GM23338 (cell line): ENCODE results near the gene EEF1A1.

Source experiments
- EZH2 ChIP-seq: fragments of 200-600 bp; sonication (generic); IDR thresholded peaks from one replicate; pipeline ENCODE4 v1.8.0; 2017; ENCODE audit warnings: antibody characterized with exemption, mild to moderate bottlenecking, low read depth; ENCODE audit not compliant: unreplicated experiment
- POLR2AphosphoS5 ChIP-seq: IDR thresholded peaks from 2 replicates; pipeline ENCODE4 v1.6.1; 2016; ENCODE audit warnings: antibody characterized with exemption, low read depth
- TF ChIP-seq, protein P1 (sequence below): IDR thresholded peaks from one replicate; pipeline ENCODE4 v1.6.1; 2018; ENCODE audit warnings: antibody characterized with exemption; ENCODE audit not compliant: unreplicated experiment
- TF ChIP-seq, protein P2 (sequence below), 2 experiments: fragments of 200-600 bp in 1 of 2; sonication (generic) in 1 of 2; conservative IDR thresholded peaks; 2 replicates each; pipeline versions ENCODE4 v1.5.1 to v1.6.1; 2016 to 2017; ENCODE audit warnings: antibody characterized with exemption in 2 of 2, low read depth in 2 of 2, mild to moderate bottlenecking in 2 of 2, moderate library complexity in 1 of 2

DNA sequence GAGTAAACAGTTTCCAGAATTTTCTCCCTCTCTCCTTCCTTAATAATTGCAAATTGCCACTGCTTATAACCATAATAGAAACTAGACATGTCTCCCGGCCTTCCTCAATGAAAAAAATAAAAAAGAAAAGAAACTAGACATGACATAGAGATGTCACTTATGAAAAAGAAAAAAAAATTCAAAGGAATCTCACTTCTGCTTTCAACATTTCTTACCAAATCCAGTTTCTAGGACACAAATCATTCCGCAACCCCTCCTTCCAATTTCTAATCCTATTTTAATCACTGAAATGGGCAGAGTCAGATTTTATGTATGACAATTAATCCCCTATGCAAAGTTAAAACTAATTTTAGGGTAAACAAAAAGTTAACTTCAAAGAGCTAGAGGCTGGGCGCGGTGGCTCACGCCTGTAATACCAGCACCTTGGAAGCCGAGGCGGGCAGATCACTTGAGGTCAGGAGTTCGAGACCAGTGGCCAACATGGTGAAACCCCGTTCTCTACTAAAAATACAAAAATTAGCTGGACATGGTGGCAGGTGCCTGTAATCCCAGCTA, 40.1 kb upstream of the EEF1A1 start:
- TF ChIP-seq, protein P1, sequence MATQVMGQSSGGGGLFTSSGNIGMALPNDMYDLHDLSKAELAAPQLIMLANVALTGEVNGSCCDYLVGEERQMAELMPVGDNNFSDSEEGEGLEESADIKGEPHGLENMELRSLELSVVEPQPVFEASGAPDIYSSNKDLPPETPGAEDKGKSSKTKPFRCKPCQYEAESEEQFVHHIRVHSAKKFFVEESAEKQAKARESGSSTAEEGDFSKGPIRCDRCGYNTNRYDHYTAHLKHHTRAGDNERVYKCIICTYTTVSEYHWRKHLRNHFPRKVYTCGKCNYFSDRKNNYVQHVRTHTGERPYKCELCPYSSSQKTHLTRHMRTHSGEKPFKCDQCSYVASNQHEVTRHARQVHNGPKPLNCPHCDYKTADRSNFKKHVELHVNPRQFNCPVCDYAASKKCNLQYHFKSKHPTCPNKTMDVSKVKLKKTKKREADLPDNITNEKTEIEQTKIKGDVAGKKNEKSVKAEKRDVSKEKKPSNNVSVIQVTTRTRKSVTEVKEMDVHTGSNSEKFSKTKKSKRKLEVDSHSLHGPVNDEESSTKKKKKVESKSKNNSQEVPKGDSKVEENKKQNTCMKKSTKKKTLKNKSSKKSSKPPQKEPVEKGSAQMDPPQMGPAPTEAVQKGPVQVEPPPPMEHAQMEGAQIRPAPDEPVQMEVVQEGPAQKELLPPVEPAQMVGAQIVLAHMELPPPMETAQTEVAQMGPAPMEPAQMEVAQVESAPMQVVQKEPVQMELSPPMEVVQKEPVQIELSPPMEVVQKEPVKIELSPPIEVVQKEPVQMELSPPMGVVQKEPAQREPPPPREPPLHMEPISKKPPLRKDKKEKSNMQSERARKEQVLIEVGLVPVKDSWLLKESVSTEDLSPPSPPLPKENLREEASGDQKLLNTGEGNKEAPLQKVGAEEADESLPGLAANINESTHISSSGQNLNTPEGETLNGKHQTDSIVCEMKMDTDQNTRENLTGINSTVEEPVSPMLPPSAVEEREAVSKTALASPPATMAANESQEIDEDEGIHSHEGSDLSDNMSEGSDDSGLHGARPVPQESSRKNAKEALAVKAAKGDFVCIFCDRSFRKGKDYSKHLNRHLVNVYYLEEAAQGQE: no peak
- TF ChIP-seq, protein P2, sequence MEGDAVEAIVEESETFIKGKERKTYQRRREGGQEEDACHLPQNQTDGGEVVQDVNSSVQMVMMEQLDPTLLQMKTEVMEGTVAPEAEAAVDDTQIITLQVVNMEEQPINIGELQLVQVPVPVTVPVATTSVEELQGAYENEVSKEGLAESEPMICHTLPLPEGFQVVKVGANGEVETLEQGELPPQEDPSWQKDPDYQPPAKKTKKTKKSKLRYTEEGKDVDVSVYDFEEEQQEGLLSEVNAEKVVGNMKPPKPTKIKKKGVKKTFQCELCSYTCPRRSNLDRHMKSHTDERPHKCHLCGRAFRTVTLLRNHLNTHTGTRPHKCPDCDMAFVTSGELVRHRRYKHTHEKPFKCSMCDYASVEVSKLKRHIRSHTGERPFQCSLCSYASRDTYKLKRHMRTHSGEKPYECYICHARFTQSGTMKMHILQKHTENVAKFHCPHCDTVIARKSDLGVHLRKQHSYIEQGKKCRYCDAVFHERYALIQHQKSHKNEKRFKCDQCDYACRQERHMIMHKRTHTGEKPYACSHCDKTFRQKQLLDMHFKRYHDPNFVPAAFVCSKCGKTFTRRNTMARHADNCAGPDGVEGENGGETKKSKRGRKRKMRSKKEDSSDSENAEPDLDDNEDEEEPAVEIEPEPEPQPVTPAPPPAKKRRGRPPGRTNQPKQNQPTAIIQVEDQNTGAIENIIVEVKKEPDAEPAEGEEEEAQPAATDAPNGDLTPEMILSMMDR (conservative IDR thresholded peaks at IDR 0.05; ENCODE audit: low read depth in 2 of 2): no peak
- TF ChIP-seq EZH2 (no peak), POLR2AphosphoS5 (no peak)
